ENCODE measurements around the gene KCNQ5. TPM values are rescaled to one million over a fixed set of nuclear protein-coding genes. Genes with fewer than 3 reads are reported as not detected.

KCNQ5 gene
- total and polyA plus RNA-seq, 2 of the 8 experiments (the other 6 are each of a cell fraction or from before 2014, with no cell fraction given), result 0.83 to 1.2 TPM

DNA sequence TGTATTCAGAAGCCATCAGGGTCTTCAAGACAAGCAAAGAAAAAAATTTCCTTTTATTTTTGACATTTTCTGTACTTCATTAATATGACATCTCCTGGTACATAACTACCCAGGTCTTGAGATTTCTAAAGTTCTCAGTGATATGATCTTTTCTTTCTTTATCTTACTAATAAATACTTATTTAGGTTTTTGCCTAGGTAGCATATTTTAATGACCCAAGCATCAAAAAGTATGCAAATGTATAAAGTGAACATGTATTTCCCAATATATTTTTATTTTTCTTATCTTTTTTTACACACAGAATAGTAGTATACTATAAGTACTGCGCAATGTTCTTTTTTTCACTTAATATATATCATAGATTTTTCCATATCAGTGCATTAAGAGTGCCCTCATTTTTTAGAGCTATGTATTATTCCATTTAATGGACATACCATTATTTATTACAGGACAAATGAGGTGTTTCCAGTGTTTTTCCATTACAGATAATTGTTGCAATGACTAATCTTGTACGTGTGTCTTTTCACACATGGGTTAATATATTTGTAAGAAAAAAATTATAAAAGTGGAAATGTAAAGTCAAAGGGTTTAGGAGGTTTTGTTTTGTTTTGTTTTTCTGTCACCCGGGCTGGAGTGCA lies 107.0 kb downstream of the KCNQ5 start:
- Histone ChIP-seq H3K56ac (replicated peaks; ENCODE audit: insufficient read length, low read depth, low read length) (no peak overlapping the region), H3K27me3 (replicated peaks in 1 of 4; ENCODE audit: control insufficient read depth in 3 of 4, extremely low read depth in 1 of 4, insufficient read depth in 3 of 4, low read length in 3 of 4) (no peaks in the 10 kb centered on the region), H3K14ac (ENCODE audit: insufficient read length) (no peak overlapping the region), H3K79me1 (ENCODE audit: low read depth, low read length) (no peaks in the 10 kb centered on the region), H3K36me3 (ENCODE audit: control insufficient read depth in 2 of 4, insufficient read depth in 4 of 4, low read length in 3 of 4) (no peaks in the 10 kb centered on the region), H2BK120ac (replicated peaks; ENCODE audit: low read depth, low read length) (no peak overlapping the region), H3K4me2 (ENCODE audit: insufficient read depth in 1 of 2, low read depth in 2 of 2, low read length in 2 of 2) (no peak overlapping the region), H3K18ac (ENCODE audit: extremely low read depth, low read length) (no peak overlapping the region), H4K20me1 (replicated peaks in 1 of 2; ENCODE audit: control insufficient read depth in 1 of 2, insufficient read depth in 2 of 2, low read length in 2 of 2) (no peaks in the 10 kb centered on the region), H3K9ac (replicated peaks in 1 of 4; ENCODE audit: extremely low read depth in 1 of 4, low read depth in 3 of 4, low read length in 3 of 4) (no peak overlapping the region), H2AK5ac (ENCODE audit: low read depth, low read length) (no peak overlapping the region), H3K27ac (ENCODE audit: low read depth, low read length) (no peak overlapping the region), H3K23me2 (ENCODE audit: low read depth, low read length) (no peaks in the 10 kb centered on the region), H4K5ac (ENCODE audit: insufficient read length, low read depth, low read length) (no peak overlapping the region), H2BK20ac (ENCODE audit: low read length) (no peak overlapping the region), H2BK12ac (ENCODE audit: low read depth, low read length) (no peak overlapping the region), H3K79me2 (ENCODE audit: control insufficient read depth in 1 of 2, insufficient read depth in 2 of 2, low read length in 2 of 2) (no peaks in the 10 kb centered on the region), H3K9me3 (ENCODE audit: insufficient read depth in 2 of 2, low read depth in 1 of 2, low read length in 1 of 2) (no peaks in the 10 kb centered on the region), H2BK15ac (ENCODE audit: low read length) (no peak overlapping the region), H3K4me1 (replicated peaks in 1 of 4; ENCODE audit: control insufficient read depth in 3 of 4, insufficient read depth in 4 of 4, low read length in 3 of 4) (no peaks in the 10 kb centered on the region), H3K4me3 (ENCODE audit: extremely low read depth in 1 of 4, insufficient read depth in 2 of 4, low read depth in 3 of 4, low read length in 4 of 4) (no peak overlapping the region), H3K23ac (ENCODE audit: insufficient read length) (no peak overlapping the region), H4K8ac (ENCODE audit: extremely low read depth, insufficient read depth, low read length) (no peak overlapping the region), H2AFZ (ENCODE audit: low read length) (no peak overlapping the region), H2BK5ac (ENCODE audit: low read depth, low read length) (no peak overlapping the region), H4K91ac (replicated peaks; ENCODE audit: insufficient read length, low read length) (no peak overlapping the region), H3K4ac (replicated peaks; ENCODE audit: insufficient read length, low read depth, low read length) (no peak overlapping the region)
- TF ChIP-seq SIRT6 (IDR thresholded peaks at IDR 0.05; ENCODE audit: low read length), result no peak
- no peak for TF ChIP-seq CBX8 (IDR thresholded peaks at IDR 0.05; ENCODE audit: borderline replicate concordance, low read depth, low read length)
- no peak for TF ChIP-seq GTF2F1 (IDR thresholded peaks at IDR 0.05; ENCODE audit: borderline replicate concordance, low read depth, low read length)
- TF ChIP-seq NRF1 (IDR thresholded peaks at IDR 0.05; ENCODE audit: low read depth, low read length), result no peak
- TF ChIP-seq RAD21 (IDR thresholded peaks at IDR 0.05 in 1 of 2, conservative IDR thresholded peaks at IDR 0.05 in 1 of 2; ENCODE audit: low read depth in 2 of 2, low read length in 2 of 2), result no peak
- no peak for TF ChIP-seq EGR1 (IDR thresholded peaks at IDR 0.05; ENCODE audit: borderline replicate concordance, low read depth, low read length)
- no peak for TF ChIP-seq KDM1A (IDR thresholded peaks at IDR 0.05; ENCODE audit: borderline replicate concordance, low read length)
- TF ChIP-seq, protein P1, sequence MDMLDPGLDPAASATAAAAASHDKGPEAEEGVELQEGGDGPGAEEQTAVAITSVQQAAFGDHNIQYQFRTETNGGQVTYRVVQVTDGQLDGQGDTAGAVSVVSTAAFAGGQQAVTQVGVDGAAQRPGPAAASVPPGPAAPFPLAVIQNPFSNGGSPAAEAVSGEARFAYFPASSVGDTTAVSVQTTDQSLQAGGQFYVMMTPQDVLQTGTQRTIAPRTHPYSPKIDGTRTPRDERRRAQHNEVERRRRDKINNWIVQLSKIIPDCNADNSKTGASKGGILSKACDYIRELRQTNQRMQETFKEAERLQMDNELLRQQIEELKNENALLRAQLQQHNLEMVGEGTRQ (IDR thresholded peaks at IDR 0.05; ENCODE audit: low read length), result no peak
- WGBS, 2 experiments (ENCODE audit: extremely low coverage in 1 of 2, insufficient coverage in 1 of 2, insufficient read length in 1 of 2, insufficient replicate concordance in 2 of 2, low coverage in 1 of 2, low lambda C conversion rate in 2 of 2, missing lambda C conversion rate in 1 of 2), result 63% methylated on average over 3 of the region's 3 CpGs; no CpG with 5 or more reads in 1 of the 2 experiments
- DNase-seq (ENCODE audit: low read depth in 1 of 2, low spot score in 2 of 2), result no peak
- FAIRE-seq, result no peak
- ChIA-PET CTCF (ENCODE audit: partially characterized antibody) (no interaction called here), POLR2A (ENCODE audit: partially characterized antibody) (no interaction called here)

Measured in H1 (cell line).